GM10847 (cell line): ENCODE results near the gene KLRC4.
"Not testable (repeated sequence)": the region's sequence is repeated elsewhere in the genome, so short reads cannot be mapped to it uniquely, and the experiment has no call there.

Experiments used
- POLR2A ChIP-seq: IDR thresholded peaks from 2 replicates; pipeline ENCODE4 v1.6.1; 2011; ENCODE audit not compliant: insufficient read length; ENCODE audit errors: extremely low read depth

Gene KLRC4, protein sequence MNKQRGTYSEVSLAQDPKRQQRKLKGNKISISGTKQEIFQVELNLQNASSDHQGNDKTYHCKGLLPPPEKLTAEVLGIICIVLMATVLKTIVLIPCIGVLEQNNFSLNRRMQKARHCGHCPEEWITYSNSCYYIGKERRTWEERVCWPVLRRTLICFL

DNA sequence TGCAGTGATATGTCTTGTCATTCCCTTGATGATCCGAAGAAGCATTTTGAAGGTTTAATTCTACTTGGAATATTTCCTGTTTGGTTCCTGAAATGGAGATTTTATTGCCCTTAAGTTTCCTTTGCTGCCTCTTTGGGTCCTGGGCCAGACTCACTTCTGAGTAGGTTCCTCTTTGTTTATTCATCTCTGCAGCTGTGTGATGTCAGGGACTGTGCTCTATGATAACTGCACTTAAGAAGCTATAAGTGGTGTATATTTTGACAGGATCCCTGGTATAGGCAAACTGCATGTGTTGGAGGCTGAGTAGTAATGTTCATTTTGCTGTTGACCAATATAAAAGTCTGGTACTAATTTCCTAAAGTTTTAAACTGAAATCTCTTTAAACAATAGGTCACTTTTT is at the start of gene KLRC4:
KLRC4 (minus strand) TSS at position 366 of the 400 bp plus-strand sequence; CDS start at position 184, 182 bp downstream.
- no peak for TF ChIP-seq POLR2A

DNA sequence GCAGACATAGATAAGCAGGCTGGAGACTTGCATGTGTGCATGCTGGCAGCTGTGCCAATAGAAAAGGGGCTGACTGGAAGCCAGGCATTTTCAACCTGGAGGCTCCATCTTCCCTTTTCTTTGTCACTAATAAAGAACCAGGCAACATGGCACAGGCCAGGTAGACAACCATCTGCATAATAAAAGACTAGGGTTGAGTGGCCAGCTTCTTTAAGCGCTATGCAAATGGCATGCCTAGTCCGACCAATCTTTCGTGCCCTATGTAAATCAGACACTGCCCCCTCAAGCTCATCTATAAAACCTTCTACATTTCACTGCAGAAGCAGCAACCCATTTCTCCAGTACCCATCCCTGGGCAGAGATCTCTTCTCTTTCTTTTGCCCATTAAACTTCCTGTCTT is 48.2 kb upstream of the KLRC4 start:
- no peak for TF ChIP-seq POLR2A

DNA sequence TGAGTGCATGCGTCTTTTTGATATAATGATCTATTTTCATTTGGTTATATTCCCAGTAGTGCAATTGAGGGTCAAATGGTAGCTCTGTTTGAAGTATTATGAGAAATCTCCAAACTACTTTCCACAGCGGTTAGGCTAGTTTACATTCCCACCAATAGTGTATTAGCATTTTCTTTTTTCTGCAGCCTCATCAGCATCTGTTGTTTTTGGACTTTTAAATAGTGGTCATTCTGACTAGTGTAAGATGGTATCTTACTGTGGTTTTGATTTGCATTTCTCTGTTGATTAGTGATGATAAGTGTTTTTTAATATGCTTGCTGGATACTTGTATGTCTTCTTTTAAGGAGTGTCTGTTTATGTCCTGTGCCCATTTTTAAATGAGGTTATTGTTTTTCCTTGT is 47.3 kb upstream of the KLRC4 start:
- no peak for TF ChIP-seq POLR2A

DNA sequence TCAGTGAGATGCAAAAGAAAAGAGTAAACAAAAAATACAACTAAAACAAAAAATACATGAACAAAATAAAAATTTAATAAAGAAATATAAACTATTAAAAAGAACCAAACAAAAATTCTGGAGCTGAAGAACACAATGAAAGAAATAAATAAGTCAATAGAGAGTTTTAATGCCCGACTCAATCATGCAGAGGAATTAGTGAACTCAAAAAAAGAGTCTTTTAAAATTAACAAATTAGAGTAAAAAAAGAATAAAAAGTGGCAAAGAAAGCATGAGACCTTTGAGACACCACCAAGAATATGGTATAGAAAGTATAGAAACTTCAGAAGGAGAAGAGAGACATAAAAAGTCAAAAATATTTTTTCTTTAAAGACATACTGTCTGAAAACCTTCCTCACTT is 46.2 kb upstream of the KLRC4 start:
- TF ChIP-seq POLR2A = no peak

DNA sequence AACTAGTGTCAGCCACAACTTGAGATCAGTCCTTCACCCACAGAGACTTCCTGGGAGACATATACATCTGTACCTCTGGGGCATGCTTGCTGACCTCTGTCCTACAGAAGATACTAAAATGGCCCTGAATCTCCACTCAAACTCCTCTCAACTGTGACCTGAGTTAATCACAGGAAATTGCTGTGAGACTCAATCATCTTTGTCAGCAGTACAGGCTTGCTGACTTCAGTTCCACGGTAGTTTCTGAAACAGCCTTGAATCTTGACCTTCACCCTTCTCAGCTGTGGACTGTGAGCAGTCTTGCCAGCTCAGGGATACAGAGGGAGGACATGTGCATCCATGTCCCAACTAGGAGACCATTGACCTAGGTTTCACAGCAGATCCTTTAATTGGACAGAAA is 45.0 kb upstream of the KLRC4 start:
- no peak for TF ChIP-seq POLR2A

DNA sequence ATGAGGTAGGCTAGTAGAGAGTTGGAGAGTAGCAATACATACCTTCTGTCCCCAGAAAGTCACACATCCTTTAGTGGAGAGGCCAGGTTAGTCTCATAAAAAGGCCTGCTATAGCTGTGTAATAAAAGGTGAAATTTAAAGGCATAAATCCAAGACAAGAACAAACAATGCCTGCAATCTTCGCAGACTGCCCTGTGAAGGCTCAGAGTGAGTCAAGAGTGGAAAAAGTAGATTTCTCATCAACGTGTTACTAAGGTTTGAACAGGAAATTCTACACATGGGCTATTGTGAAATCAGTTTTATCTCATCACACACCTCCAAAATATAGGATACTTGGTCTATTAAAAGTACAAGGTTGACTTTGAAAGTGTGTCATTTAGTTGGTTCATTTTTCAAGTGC is 43.6 kb upstream of the KLRC4 start, which contains the start of gene KLRC1:
KLRC1 (minus strand) TSS at position 222 of the 400 bp plus-strand sequence. CDS start 2,221 bp downstream, outside the sequence.
- no peak for TF ChIP-seq POLR2A

DNA sequence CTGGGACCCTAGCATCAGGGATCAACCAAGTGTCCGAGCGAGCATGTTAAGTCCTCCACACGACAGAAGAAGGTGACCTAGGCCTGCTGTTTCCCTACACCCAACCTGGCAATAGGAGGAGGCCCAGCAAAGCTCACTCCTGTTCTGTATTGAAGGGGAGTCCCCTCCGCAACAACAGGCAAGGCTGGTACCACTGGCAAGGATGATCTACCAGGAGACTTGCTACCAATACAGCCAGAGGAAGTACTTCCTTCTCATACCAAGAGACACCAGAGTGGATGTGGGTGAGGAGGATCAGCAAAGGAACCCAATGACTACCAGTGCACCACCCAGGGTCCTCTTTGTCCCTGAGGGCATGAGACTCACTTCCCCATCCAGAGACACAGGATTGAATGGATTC is 38.7 kb upstream of the KLRC4 start:
- no peak for TF ChIP-seq POLR2A

DNA sequence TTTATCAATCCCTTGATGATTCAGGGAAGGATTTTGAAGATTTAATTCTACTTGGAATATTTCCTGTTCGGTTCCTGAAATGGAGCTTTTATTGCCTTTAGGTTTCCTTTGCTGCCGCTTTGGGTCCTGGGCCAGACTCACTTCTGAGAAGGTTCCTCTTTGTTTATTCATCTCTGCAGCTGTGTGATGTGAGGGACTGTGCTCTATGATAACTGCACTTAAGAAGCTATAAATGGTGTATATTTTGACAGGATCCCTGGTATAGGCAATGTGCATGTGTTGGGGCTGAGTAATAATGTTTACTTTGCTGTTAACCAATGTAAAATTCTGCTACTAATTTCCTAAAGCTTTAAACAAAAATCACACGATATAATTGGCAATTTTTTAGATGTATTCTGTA is 26.3 kb upstream of the KLRC4 start, which contains the start of gene KLRC2:
KLRC2 (minus strand) TSS at position 195 of the 400 bp plus-strand sequence; CDS start at position 171, 24 bp downstream.
- TF ChIP-seq POLR2A = not testable (repeated sequence)

DNA sequence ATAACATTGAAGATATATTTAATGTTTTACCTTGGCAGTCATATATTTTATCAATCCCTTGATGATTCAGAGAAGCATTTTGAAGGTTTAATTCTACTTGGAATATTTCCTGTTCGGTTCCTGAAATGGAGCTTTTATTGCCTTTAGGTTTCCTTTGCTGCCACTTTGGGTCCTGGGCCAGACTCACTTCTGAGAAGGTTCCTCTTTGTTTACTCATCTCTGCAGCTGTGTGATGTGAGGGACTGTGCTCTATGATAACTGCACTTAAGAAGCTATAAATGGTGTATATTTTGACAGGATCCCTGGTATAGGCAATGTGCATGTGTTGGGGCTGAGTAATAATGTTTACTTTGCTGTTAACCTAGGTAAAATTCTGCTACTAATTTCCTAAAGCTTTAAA is 10.8 kb upstream of the KLRC4 start, which contains the start of gene KLRC3:
KLRC3 (minus strand) TSS at position 262 of the 400 bp plus-strand sequence; CDS start at position 217, 45 bp downstream.
- not testable (repeated sequence) for TF ChIP-seq POLR2A

DNA sequence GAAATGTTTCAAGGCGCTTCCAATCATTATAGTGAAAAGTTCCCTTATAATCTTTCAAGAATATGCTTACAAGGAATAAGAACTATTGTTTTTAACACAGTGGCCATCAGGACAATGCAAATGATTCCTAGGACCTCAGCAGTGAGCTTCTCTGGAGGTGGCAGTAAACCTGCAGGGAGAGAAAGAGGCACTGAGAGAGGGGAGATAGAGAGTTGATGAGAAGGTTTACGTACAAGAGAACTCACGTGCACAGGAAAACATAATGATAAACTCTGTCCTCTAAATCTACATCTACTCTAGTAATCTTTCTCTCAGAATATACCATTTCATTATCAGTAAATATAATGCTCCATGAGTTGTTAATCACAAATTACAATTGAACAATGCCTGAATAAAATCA is 715 bp downstream of the KLRC4 start:
- TF ChIP-seq POLR2A = no peak

DNA sequence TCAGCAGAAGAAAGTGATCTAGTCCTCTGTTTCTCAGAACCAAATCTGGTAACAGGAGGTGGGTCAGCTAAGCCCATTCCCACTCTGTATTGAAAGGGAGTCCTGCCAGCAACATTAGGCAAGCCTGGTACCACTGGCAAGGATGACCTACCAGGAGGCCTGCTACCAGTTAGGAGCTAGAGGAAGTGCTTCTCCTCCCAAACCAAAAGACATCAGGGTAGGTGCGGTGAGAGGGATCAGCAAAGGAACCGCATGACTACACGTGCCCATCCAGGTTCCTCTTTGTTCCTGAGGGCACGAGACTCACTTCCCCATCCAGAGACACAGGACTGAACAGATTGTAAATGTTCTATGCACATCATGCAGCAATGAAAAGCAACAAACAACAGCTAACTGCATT is 2.8 kb downstream of the KLRC4 start:
- TF ChIP-seq POLR2A = no peak

DNA sequence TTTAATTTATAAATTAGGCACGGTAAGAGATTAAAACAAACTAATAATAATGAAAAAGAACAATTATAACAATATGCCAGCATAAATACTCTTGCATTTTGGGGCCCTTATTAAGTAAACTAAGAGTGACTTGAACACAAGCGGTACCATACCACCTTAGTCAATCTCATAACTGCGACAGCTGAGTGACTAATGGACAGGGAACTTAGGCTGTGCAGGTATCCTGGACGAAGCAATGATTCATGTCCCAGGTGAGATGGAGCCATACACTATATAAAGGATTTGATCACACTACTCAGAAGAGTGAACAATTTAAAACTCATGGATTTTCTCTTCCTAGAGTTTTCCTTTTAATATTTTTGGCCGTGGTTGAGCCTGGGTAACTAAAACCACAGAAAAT is 4.3 kb downstream of the KLRC4 start:
- no peak for TF ChIP-seq POLR2A

DNA sequence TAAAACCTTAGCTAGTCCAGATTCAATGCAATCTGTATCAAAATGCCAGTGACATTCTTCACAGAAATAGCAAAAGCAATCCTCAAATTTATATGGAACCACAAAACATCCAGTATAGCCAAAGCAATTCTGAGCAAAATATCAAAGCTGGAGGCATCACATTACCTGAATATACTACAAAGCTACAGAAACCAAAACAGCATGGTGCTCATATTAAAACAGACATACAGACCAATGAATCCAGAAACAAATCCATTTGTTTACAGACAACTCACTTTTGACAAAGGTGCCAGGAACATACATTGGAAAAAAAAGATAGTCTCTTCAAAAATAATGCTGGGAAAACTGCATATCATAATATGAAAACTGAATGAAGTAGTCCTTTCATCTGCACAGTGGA is 4.8 kb downstream of the KLRC4 start:
- TF ChIP-seq POLR2A = no peak

DNA sequence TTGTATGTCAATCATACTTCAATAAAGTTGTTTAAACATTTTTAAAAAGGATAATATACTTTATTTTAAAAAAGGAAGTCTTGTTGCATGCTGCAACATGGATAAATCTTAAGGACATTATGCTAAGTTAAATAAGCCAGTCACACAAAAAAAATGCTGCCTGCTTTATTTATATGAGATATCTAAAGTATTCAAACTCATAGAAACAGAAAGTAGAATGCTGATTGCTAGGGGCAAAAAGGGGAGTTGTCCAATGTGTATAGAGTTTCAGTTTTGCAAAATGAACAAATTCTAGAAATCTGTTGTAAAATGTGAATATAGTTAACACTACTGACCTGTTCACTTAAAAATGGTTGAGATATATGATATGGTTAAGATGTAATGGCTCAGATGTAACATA is 8.7 kb downstream of the KLRC4 start:
- no peak for TF ChIP-seq POLR2A

DNA sequence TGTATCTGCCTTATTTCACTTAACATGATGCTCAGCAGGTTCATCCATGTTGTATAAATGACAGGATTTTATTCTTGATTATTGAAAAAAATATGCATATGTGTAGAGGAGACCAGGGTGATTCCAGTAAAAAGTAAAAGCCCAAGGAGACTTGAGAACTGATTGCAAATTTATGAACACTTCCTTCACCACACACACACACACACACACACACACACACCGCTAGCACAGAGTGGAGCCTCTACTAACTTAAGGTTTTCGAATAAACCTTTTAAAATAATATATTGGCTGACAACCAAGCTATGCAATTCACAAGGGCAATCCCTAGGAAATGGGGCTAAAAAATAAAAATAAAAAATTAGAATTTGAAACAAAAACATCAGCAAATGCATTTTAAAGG is 11.4 kb downstream of the KLRC4 start:
- no peak for TF ChIP-seq POLR2A

DNA sequence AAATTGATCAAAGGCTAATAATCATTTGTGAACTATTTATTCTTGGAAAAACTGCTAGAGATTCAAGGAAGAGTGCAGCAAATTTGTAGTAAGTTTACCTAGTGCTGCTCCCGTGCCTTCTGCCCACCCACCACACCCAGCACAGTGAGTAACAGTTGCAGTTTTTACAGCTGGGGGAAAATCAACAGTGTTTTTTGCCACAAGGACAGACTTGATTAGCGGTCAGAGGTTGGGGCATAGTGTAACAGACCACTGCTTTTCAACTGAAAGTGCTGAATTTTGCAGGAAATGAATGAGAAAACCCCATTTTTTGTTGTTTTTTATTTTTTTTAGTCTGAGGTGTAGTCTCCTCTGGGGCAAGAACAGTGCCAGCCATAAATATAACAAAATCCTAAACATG is 12.3 kb downstream of the KLRC4 start:
- TF ChIP-seq POLR2A = no peak

DNA sequence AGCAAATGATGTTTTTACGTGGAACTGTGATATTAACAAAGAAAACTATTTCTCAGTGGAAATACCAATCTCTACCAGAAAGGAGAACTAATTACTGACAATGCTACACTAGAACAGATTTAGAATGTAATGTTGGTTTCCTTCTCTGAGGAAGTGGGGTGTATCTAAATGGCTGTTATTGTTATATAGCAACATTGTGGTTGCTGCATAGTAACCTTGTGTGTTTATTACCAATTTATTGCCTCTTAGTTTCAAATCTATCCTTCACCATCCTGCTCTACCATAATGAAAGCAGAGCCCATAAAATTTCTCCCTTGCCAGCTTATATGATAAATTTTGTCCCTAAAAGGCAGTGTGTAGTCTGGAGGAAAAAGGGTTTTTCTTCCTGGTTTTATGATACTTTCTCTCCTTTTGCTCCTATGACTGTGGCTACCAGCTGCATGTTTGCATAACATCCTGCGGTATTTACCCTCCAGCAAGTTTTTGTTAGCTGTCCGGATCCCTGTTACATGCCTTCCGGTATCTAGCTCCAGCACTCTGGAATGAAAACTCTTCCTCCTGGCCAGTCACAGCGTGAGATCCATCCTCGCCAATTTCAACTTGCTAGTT is 14.1 kb downstream of the KLRC4 start:
- TF ChIP-seq POLR2A = no peak
